NCI-H82 treated with DMSO at 0.1 percent for 48 hours (cell line): Measurements from ENCODE around the gene CEP85.
"Not testable (repeated sequence)": the region's sequence is repeated elsewhere in the genome, so short reads cannot be mapped to it uniquely, and the experiment has no call there.

ENCODE experiments used
- DNase-seq: peaks from one replicate; lab custom pipeline; 2025; ENCODE audit not compliant: unreplicated experiment; lab: John Stamatoyannopoulos, UW

The CEP85 gene

DNA sequence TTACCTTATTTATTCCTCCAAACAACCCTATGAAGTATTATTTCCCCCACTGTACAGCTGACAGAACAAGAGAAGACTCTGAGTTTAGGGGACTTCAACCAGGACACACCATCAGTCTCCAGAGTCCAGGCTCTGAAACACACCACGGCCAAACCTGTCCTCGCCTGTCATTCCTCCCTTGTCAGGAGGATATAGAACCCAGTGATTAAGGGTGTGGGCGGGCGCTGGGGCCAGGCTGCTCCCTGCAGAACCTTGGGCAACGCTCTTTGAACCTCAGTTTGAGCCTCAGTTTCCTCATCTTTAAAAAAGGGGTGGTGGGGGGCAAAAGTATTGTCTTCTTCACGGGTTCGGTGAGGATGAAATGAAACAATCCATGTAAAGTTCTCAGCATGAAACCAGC is 9.4 kb upstream of the CEP85 start:
- no peak for DNase-seq

GRCh38 chr1:26225033-26225831 is 8.8 kb upstream of the CEP85 start:
- DNase-seq, result no peak

GRCh38 chr1:26230682-26231081 is 3.3 kb upstream of the CEP85 start:
- not testable (repeated sequence) for DNase-seq

DNA sequence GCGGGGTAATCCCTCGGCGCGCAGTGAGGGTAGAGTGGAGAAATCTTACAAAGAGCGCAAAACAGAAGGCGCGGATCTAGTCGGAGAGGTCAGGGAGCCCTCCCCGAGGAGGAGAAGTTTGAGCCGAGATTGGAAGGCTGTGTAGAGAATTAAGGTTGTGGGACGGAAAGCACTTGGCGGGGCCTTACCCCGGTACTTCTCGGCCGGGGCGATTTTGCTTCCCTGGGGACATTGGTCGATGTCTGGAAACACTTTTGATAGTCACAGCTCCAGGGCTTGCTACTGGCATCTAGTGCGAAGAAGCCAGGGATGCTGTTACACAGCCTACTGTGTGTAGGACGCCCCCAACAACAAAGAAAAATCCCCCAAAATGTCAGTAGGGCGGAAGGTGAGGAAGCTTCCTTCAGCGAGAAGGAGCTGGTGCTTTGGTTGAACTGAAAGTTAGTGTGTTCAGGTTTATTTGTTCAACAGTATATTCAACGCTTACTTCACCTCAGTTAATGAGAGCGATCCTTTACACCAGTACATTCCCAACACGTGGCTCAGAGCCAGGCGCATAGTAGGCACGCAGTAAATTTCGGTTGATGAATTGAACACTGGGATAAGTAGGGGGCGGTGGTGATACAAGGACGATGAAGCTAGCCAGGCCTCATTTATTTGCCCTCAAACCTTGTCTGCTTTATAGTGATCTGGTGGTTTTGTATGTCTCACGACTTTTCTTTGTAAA is 807 bp downstream of the CEP85 start:
- no peak for DNase-seq

DNA sequence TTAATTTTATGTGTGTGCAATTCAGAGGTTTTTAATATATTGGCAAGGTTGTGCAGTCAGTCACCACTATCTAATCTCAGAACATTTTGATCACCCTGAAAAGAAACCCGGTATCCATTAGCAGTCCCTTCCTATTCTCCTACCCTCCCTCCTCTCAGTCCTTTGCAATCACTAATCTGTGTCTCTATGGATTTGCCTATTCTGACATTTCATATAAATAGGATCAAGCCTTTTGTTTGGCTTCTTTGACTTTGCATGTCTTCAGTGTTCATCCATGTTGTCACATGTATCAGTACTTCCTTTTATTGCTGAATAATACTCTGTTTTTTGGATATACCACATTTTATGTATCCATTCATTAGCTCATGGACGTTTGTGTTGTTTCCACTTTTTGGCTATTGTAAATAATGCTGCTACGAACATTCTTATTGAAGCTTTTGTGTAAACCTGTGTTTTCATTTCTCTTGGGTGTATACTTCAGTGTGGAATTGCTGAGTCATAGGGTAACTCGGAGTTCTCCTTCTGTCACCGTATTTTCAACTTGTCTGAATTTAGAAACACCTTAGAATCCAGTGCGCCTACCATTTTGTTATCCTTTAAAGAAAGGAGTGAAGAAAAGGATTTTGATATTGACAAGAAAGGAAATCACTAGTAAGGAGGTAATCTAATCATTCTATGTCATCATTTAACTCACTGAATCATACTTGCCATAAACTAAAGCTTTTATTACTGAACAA is 3.4 kb downstream of the CEP85 start:
- no peak for DNase-seq

GRCh38 chr1:26239936-26240335 is 5.9 kb downstream of the CEP85 start:
- no peak for DNase-seq

- no peak for DNase-seq
Observed at GRCh38 chr1:26252718-26253117, 18.7 kb downstream of the CEP85 start.

GRCh38 chr1:26254404-26254803 is 20.4 kb downstream of the CEP85 start:
- no peak for DNase-seq

DNA sequence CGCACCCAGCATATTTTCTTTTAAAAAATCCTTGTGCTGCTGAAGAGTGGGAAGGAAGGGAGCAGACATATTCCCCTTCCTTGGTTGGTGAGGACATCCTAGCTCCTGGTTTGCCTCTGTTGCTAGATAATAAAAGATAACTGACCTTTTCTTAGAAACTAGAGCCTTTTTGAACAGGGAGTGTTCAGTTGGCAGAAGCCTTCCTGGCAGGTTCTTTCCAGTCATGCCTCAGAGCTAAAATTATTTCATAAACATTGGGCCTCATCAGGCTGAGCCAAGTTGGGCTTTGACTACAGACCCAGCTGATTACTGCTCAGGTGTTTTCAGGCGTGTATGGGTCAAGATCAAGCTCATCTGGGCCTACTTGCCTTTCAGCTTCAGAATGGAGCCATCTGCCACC is 23.2 kb downstream of the CEP85 start:
- no peak for DNase-seq

DNA sequence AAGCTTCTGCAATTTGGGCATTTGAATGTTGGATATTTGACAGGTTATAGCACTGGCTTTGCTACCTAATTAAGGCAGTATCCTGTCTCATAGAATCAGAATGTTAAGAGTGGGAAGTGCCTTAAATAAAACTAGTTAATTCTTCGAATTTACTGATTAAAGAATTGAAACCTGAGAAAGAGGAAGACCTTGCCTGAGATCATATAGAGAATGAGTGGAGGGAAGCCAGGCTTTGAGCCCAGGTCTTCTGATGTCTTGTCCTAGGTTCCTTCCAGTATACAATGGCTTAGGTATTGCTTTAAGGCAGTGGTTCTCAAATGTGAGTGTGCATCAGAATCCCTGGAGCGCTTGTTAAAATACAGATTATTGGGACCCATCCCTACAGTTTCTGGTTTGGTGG is 25.0 kb downstream of the CEP85 start:
- DNase-seq, result no peak

GRCh38 chr1:26259578-26259977 is 25.6 kb downstream of the CEP85 start:
- no peak for DNase-seq

DNA sequence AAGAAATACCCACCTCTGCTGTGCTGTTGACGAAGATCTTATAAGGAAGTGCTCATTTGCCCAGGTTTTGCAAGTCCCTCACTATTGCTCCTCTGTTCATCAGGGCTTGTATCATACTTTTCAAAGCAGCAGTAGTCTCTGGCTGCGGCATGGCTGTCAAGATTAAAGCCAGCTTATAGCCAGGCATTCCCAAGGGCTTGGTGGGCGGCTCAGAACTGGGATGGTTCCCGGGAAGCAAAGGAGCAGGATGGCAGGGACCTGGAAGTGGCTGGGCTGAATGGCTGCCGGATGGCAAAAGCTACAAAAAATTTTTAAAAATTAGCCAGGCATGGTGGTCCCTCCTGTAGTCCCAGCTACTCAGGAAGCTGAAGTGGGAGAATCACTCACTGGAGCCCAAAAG is 29.2 kb downstream of the CEP85 start:
- no peak for DNase-seq

DNA sequence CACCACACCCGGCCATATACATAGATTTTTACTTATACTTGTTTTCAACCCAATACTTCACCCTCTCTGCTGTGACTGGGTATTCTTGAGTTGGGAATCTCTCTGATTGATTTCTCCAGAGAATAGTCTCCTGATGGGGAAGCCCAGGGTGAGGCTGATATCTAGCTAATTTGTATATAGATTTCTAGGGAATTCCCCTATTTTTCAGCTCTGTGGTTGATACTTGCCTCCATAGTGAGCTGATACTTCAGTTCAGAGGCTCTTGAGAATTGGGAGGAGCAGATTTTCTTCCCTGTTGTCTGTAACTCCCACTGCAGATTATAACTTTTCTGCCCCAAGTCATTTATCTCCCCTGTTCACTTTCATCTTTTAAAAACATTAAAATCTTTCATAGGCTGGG is 31.4 kb downstream of the CEP85 start:
- DNase-seq, result no peak

DNA sequence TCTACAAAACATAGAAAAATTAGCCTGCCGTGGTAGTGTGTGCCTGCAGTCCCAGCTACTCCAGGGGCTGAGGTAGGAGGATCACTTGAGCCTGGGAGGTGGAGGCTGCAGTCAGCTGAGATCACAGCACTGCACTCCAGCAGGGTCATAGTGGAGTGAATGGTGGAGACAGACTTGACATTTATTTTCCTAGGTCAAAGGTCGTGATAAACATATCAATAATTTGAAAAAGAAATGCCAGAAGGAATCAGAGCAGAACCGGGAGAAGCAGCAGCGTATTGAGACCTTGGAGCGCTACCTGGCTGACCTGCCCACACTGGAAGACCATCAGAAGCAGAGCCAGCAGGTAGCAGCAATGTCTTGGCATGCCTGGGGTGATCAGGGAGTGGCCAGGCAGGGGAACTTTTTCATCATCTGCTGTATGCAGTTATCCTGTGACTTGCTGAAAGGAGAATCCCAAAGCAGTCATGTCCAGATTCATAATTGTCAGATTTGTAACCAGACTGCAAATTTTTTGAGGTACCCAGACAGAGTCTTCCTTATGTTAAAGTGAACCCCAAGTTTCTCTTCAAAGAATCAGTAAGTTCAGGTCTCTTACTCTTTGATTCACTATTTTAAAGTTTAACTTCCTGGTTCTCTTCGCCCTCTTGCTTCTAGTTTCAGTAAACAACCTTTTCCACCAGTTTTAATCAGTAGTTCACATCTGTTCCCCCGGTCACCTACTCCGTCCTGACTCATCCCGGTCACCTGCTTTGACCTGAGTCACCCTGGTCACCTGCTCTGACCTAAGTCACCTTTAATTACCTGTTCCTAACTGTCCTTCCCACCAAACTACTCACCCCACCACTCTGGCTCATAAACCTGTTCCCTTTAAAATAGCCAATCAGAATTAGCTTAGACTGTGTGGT is 34.5 kb downstream of the CEP85 start:
- DNase-seq, result no peak

- no peak for DNase-seq
Observed at GRCh38 chr1:26269198-26269550, 35.2 kb downstream of the CEP85 start.

GRCh38 chr1:26274801-26275425 is 40.9 kb downstream of the CEP85 start:
- no peak for DNase-seq

DNA sequence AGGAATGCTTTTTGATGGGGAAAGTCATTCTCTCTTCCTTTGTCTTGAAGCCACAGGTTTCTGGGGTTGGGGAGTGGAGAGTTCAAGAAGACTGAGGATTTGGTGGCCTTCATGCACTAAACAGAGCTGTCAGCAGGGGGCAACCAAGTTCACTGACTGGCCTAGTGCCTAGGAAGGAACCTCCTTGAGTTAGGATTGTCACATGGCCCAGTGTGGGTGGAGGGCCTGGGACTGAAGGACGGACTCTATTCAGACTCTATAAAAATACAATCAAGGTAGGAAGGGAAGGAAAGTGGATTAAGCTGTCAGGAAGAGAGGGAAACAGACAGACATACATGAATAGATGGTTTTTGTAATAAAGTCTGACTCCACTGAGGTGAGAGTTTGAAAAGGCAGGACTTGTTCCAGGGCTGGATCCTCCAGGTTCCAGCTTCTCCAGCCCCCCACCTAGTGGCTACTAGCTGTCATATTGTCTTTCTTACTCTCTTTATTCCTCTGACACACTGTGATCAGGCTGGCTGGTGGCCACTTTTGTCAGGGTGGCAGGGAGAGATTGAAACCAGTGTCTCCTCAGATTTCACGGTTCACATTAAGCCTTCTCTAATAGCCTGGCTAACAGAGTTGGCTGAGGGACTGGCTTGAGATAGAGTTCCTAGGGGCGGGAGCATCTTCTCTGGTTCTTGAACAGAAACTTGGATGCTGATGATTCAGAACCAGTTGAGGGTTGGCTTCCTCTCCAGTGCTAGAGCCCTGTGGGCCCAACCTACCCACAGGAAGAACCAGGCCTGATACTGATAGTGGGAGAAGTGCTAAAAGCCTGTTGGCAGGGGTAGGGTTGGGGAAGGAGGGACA is 41.8 kb downstream of the CEP85 start:
- DNase-seq, result peak; percentile 61

- DNase-seq, result no peak
Observed at GRCh38 chr1:26276432-26276838, 42.4 kb downstream of the CEP85 start.

DNA sequence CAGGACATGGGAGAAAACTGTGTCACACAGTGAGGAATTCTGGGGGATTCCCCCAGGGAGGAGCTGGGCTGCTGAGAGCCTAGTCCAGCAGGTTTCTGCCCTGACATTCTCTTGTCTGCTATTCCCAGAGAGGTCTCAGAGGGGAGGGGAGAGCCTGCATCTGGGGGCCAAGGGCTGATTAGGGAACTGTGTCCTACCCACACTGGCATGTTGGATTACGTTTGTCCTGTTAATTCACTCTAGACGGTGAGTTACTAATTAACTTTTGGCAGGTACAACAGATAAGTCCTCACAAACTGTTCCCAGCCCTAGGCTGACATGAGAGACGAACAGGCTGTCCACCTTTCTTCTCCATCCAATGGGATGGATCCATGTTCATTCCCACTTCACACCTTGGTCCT is 43.3 kb downstream of the CEP85 start:
- DNase-seq, result no peak

- peak; percentile 83 for DNase-seq
Observed at GRCh38 chr1:26277719-26278118, 43.7 kb downstream of the CEP85 start.
